SIG-M5 (cell line): Measurements from ENCODE around the gene CFAP298.
"Not testable (repeated sequence)": the region's sequence is repeated elsewhere in the genome, so short reads cannot be mapped to it uniquely, and the experiment has no call there.

Experiments used
- DNase-seq: peaks from one replicate; lab custom pipeline; 2025; lab: John Stamatoyannopoulos, UW

The CFAP298 gene, protein sequence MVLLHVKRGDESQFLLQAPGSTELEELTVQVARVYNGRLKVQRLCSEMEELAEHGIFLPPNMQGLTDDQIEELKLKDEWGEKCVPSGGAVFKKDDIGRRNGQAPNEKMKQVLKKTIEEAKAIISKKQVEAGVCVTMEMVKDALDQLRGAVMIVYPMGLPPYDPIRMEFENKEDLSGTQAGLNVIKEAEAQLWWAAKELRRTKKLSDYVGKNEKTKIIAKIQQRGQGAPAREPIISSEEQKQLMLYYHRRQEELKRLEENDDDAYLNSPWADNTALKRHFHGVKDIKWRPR

DNA sequence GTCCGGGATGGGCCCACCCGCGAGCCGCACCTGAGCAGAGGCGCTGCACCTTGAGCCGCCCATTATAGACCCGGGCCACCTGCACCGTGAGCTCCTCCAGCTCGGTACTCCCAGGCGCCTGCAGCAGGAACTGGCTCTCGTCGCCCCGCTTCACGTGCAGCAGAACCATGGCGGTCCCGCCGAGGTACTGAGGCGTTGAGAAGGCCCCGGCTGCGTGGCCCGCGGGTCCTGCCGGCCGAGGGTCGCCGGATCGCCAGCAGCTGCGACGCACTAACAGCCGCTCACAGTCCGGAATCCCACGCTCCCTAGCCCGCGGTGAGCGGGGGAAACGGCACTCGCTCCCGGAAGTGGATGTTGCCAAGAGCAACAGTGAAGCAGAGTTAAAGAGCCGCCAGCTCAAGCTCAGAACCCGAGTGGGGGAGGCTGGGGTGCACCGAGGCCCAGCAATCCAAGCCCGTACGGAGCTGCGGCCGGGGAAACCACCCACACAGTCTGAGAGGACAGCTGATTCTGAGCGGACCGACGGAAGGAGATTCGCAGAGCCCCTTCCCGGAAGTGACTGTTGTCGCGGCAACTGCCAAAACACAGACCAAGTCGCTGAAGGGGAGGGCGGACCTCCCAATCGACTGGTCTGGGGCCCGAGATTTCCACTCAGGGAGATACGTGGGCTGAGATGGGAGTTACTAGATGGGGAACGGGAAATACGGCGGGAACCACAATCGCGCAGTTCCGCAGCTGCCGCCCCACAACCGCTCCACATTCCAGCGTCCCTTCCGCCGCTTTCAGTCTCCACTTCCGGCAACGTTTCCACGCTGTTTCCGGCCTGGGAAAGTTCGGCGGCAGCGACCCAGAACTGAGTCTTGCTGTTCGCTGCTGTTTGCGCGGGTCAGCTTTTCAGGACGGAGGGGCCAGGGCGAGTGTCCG, at the start of gene CFAP298:
Gene CFAP298 (minus strand): TSS at position 303 of the 924 bp plus-strand sequence. CDS start 134 bp downstream, at position 169.
- DNase-seq = peak; percentile 68

DNA sequence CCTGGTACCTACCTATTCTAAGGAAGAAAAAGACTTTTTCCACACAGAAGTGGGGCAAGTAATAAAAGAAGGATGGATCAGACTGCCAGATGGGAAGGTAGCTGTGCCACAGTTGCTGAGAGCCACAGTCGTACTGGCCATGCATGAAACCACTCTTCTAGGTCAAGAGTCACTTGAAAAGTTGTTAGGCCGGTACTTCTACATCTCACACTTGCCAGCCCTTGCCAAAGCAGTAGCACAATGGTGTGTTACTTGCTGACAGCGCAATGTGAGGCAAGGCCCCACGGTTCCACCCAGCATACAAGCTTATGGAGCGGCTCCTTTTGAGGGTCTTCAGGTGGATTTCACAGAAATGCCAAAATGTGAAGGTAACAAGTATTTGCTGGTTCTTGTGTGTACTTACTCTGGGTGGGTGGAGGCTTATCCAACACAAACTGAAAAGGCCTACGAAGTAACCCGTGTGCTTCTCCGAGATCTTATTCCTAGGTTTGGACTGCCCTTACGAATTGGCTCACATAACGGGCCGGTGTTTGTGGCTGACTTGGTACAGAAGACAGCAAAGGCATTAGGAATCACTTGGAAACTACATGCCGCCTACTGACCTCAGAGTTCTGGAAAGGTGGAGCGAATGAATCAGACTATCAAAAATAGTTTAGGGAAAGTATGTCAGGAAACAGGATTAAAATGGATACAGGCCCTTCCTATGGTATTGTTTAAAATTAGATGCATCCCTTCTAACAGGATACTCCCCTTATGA, 49.0 kb upstream of the CFAP298 start:
- not testable (repeated sequence) for DNase-seq

DNA sequence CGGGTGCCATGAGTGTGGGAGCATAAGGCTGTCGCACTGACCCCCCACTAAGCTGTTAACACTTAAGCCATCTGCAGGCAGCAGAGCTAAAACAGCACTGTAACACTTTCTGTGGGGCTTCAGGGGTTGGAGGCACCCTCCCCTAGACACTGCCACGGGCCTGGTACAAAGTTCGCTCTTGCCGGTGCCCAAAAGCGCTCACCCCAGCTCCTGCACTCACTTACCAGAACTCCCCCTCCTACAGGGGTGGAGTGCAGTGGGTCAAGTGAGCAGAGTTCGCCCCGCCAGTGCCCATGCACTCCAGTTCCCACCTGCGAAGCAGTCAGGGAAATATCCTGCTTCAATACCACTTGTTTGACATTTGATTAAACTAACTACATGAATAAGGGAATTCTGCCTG, 46.3 kb upstream of the CFAP298 start:
- DNase-seq = no peak

DNA sequence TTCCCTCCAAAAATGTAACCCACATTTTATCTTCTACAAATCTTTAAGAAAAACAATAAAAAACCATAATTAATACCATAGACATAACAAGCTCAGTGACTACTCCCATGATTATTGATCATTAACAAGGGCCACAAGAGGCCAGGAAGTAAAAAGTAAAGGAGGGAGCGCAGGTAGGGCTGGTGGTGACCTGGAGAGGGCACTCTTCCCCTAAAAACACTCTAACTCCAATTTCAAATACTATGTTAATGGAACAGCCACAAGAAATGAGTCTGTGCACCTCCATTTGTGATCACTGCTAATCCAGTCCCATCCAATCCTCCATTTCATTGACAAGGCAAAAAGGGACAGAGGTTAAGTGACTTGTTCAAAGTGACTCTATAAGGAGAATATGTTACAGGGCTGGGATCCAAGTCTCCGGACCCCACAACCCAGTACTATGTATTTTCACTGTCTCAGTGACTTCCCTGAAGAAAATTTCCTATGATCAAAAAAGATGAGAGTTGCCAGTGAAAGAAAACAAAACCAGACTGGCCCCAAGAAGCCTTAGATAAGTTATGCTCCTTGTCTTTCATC, 41.2 kb upstream of the CFAP298 start:
- DNase-seq = no peak

DNA sequence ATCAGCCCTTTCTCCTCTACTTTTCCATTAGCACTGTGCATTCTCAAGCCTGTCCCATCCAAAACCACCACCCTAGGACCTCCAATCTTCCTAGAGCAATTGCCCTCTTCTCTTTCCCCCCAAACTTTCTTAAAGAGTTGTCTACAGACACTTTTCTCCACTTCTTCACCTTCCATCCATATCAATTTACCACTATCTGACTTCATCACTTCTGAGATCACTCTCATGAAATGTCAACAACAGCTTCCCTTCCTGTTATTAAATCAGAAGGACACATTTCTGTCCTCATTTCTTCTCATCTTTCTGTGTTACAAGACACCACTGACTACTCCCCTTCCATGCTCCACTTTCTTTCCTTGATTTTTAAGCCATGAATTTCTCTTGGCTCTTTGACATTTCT, 36.0 kb upstream of the CFAP298 start:
- no peak for DNase-seq

DNA sequence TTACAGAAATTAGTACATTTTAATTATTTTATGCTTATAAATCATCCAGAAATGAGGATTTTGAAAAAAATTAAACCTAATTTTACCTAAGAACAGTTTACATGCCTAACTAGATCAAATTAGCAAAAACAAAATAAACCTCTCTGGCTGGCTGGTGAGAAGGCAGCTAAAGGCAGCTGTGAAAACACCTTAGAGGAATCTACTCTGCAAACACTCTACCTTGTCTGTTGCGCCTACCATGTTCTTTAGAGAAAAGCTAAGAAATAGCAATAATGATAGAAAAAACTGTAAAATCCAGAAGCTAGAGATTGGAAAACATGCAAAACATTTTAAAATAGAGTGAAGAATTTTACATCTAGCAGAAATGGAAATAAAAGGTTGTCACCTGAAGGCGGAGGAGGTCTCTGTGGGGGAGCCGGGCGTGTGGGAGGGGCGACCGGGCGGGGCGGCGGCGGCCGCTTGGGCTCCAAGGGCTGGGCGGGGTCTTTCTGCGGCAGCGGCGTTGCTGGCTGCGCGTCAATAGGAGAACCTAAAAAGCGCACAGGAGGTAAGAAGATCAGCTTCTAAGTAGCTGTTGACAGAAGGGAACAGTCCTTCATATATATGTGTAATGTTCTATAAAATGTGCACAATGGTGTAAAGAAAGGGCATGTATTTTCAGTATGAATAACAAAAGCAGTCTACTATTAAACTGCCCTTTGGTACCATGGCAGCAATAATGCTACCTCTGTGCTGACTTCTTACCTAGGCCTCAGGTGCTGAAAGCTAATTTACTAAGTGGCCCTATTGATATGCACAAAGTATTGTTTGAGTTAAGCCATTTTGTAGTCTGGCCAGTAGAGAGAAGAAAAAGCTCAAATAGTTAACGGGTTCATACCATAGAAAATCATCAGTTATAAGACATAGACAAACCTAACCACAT, 33.3 kb upstream of the CFAP298 start:
- DNase-seq = no peak

DNA sequence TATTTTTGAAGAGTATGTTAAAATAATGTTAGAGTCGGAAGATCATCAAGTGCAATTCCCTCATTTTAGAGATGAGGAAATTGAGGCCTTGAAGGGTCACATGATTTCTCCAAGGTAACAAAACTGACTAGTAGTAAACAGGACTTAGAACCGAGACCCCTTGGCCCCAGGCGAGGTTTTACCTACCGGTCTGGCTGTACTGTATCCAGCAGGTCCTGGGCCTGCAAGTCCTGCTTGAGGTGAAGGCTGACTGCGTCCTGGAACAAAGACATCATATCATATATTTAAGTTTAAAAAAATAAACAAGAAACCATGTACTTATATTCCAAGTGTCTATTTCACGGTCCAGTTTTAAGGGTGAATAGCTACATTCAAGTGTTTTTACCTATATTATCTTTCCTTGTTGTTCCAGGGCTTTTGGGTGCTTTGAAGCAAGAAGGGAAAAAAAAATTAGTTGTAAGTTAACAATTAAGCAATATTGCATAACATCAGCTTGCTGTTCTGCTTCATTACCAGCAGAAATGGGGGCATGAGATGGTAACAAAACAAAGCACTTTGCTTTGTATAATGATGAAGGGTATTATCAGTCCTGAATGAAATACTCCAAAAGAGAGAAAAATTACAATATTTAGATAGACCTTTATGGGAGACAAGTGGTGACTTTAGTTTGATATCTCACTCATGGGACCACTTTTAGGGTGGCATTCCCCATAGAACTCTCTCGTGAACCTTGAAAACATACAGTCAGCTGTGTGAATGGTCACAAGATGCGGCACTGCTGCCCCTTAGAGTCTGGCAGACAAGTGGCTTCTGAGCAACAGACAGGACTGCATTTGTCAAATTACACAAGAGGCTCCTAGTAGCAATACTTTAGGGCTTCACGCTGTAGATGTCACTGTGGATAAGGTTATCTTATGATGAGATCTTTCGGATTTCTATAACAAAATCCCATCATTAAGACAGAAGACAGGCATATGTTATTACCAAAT, 29.8 kb upstream of the CFAP298 start:
- DNase-seq = no peak

DNA sequence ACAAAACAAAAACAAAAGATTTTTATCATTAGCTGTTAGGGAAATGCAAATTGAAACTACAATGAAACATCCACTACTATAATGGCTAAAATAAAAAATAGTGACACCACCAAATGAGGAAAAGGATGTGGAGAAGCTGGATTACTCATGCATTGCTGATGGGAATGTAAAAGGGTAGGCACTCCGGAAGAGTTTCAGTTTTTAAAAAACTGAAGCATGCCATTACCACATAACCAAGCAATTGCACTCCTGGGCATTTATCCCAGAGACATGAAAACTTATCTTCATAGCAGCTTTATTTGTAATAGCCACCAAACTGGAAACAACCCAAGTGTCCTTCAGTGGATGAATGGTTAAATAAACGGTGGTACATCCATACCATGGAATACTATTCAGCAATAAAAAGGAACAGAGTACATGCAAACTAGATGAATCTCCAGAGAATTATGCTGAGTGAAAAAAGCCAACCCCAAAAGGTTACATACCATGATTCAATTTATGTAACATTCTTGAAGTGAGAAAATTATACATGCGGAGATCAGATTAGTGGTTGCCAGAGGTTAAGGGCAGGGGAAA, 14.5 kb upstream of the CFAP298 start:
- no peak for DNase-seq

DNA sequence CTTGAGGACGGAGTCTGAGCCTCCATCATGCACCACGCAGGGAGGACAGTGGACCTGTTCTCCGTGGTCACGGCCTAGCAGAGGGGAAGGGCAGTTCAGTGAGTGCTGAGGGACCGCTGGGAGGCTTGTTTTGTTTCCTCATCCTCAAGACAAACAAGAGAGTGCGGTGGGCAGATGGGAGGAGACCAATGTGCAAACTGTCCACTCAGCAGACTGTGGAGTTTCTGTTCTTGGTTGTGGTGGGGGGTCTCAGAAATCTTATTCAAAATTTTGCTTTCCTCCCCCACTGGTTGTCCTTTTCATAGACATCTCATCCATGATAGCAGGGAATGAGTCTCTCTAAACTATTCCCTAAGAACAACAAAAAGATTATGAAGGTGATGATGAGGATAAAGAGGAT, 6.0 kb upstream of the CFAP298 start:
- not testable (repeated sequence) for DNase-seq

DNA sequence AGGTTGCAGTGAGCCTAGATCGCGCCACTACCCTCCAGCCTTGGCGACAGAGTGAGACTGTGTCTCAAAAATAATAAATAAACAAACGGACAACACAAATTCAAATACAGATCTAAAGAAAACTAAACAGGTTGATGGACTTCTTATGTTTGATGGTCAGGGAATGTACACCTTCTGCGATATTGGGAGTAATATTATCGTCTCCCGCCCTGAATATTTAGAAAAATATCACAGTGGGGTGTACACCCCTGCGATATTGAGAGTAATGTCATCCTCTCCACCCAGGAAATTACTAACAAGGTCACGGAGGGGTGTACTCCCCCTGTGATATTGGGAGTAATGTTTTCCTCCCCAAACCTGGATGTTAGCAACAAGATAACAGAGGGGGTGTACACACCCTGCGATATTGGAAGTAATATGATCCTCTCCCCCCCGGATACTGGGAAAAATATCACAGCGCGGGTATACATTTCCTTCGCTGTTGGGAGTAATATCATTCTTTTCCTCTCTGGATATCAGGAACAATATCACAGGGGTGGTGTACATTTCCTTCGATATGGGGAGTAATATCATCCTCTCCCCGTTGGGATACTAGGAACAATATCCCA, 1.4 kb upstream of the CFAP298 start:
- no peak for DNase-seq

DNA sequence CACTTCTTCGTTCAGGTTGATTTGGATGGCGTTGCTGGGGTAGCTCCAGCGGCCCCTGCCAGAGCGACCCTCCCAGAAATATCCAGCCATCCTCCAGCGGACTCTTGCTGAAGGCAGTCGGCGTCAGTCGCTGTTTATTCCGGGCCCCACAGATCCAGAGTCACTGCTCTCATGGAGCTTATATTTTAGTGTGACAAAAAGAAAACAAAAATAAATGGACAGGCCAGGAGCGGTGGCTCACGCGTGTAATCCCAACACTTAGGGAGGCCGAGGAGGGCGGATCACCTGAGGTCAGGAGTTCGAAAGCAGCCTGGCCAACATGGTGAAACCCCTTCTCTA, 791 bp upstream of the CFAP298 start:
- no peak for DNase-seq

DNA sequence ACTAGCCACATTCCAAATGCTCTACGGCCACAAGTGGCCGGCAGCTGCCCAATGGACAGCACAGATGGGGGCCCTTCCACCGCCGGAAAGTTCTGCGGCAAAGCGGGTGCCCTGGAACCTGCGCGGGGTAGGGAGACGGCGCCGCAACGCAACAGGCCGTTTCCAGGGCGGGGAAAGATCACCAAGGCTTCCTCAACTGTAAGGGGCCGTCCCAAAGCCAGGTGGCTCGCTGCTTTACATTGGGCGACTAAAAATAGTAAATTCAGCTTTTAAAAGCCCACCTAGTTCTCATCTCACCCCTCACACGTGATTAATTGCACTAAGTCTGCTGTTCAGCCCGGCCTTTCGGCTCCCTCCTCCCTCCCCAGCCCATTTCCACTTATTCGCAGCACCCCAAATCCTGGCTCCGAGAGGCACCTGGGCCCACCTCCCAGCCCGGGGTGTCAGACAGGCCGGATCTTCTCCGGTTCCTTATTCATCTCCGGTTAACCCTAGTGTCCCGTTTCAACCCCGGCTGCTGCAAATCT, 643 bp downstream of the CFAP298 start:
- no peak for DNase-seq

DNA sequence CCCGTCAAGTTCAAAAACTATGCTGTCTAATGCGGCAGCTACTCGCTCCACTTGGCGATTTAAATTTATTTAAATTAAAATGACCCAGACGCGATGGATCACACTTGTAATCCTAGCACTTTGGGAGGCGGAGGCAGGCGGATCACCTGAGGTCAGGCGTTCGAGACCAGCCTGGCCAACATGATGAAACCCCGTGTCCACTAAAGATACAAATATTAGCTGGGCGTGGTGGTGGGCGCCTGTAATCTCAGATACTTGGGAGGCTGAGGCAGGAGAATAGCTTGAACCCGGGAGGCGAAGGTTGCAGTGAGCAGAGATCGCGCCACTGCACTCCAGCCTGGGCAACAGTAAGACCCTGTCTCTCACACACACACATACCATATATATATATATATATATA, 1.2 kb downstream of the CFAP298 start:
- DNase-seq = not testable (repeated sequence)

DNA sequence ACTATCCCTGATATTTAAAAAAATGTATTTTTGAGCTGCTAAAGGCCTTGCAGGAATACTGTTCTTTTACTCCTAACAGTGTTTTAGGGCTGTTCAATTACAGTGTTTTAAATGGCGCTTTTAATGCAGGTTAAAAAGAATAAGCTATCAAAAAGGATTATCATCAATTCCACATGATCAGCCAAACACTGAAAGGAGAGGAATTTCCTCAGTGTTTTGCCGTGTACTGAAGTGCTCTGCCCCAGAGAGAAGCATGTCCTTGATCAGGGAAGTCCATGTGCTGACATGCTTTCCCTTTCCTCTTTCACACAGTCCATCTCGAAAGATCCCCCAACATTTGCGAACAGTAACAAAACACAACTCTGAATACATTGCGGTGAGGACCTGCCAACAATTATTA, 3.3 kb downstream of the CFAP298 start:
- no peak for DNase-seq

DNA sequence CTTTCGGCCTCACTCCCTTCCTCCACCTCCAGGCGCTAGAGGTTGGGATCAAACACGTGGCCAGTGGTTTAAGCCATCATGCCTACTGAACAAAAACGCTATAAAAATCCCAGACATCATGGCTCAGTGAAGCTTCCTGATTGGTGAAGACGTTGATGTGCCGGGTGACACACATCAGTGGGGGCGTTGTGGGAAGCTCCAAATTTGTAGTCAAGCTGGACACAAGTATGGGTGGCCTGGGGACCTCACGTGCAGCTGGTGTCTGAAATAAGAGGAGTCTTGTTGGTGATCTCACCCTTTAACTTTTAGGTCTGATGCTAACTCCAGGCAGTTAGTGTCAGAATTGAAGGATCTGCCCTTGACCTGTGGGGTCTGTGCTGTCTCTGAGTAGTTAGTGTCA, 6.7 kb downstream of the CFAP298 start:
- DNase-seq = no peak

DNA sequence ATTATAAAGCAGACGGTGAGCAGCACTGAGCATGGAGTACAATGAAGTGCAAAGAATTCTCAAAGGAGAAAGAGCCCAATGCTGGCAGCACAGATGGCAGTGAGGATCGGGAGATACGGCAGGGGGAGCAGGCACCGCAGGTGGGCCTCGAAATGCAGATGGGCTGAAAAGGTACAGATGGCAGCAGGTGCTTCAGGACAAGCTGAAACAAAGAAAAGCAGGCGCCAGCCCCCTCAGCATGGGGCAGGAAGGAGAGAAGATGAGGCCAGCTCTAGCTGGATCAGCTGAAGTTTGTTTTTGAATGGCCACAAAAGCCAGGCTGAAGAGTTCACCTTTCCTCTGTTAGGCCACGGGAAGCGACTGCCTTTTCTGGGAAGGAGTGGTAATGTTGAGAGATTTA, 7.7 kb downstream of the CFAP298 start:
- no peak for DNase-seq

DNA sequence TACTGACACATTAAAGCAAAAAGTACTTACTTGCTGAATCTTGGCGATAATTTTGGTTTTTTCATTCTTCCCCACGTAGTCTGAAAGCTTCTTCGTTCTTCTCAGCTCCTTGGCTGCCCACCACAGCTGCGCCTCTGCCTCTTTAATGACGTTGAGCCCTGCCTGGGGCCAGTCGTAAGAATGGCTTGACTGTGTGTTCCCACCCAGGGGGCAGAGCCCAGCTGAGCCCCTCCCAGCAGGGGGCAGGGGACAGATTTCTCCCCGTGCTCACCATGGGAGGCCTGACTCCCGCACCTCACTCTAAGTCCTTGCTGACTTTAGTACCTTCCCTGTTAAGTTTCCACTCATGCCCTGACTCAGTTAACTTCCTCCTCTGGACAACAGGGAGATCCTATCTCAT, 9.0 kb downstream of the CFAP298 start:
- DNase-seq = no peak

DNA sequence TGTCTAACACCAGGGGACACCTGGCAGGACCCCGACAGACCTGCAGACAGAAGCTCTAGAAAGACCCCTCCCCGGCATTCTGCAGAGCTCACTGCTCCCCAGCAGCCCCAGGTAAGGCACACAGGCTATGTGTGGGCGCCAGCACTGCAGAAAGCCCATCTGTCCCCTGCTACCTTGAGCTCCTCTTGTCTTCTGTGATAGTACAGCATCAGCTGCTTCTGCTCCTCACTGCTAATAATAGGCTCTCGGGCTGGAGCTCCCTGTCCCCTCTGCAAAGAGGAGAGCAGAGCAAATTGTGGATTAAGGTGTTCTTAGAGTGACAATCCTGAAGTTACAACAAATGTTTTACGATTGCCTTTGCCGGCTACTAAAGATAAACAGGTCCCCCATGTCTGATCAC, 10.1 kb downstream of the CFAP298 start:
- DNase-seq = no peak

DNA sequence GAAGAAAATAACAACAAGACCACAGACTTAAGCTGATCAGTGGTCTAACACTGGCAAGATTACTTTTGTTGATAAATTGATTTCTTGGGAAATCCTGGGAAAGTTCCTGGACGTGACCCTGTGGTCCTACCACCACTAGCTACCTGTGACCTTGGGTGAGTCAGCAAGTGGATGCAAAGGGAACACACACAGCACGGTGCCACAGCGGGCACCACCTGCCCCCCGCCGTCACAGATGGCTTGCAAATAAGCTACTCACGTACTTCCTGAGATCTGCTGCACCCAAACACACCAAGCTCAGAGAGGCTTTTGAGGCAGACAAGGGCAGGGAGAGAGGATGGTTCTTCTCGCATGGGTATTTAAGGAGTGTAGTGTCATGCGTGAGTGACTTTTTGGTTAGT, 12.7 kb downstream of the CFAP298 start:
- DNase-seq = no peak
